HCT116 (cell line): Measurements from ENCODE around the gene TOR1AIP2. TPM values are rescaled to one million over a fixed set of nuclear protein-coding genes. Genes with fewer than 3 reads are reported as not detected.
"Not testable (repeated sequence)": the region's sequence is repeated elsewhere in the genome, so short reads cannot be mapped to it uniquely, and the experiment has no call there.

Source experiments
- ATAC-seq: fragments of 200-7000 bp; cut with Tn5 transposase; 2 replicates; pipeline ENCODE4 v1.9.1; 2020; ENCODE audit warnings: mild to moderate bottlenecking, moderate library complexity
- BruUV-seq: library from RNA; stranded (reverse); fragments of 400-500 nt; replicated peaks from 2 replicates; lab custom pipeline; 2021; lab: Mats Ljungman, UMichigan
- CTCF ChIA-PET: fragments of 300-600 bp; sonication (Branson Sonifier 250); formaldehyde crosslinking; loops from one replicate; lab custom pipeline; 2021; ENCODE audit warnings: antibody characterized with exemption; lab: Charles Lee
- POLR2A ChIA-PET: fragments of 300-600, 350-600 bp; sonication (Branson Sonifier 250); formaldehyde crosslinking; loops from one replicate; lab custom pipeline; 2021; ENCODE audit warnings: antibody characterized with exemption; lab: Charles Lee
- RAD21 ChIA-PET, 2 experiments: fragments of 300-600 bp; sonication (Branson Sonifier 250); formaldehyde crosslinking; loops; one replicate each; lab custom pipeline; 2023; ENCODE audit warnings: low total read pairs in 2 of 2; ENCODE audit not compliant: uncharacterized antibody in 2 of 2, unreplicated experiment in 2 of 2, low non-redundant PET in 1 of 2; lab: Charles Lee
- DNase-seq: peaks from one replicate; pipeline ENCODE4 v3.0.0-alpha.2; 2010; ENCODE audit warnings: low read depth, low spot score
- H2AFZ ChIP-seq: fragments of 200-600 bp; shearing (Covaris generic), sonication (generic); 2 replicates; pipeline ENCODE4 v1.6.1; 2017; ENCODE audit warnings: low read depth, mixed run types, mixed read lengths, antibody characterized with exemption, low read length; ENCODE audit not compliant: poor library complexity, severe bottlenecking
- H3K27ac ChIP-seq: 2 replicates; pipeline ENCODE4 v1.5.1; 2012; ENCODE audit warnings: low read depth, low read length
- H3K27me3 ChIP-seq: fragments of 200-600 bp; sonication (generic); 2 replicates; pipeline ENCODE4 v1.6.1; 2016; ENCODE audit warnings: mixed run types, low read length, mixed read lengths; ENCODE audit not compliant: insufficient read depth
- H3K36me3 ChIP-seq, 2 experiments: fragments of 200-500 bp in 1 of 2; fragments of 200-600 bp in 1 of 2; sonication (Bioruptor generic) in 1 of 2; sonication (generic) in 1 of 2; 2 replicates each; pipeline versions ENCODE4 v1.5.1 to v1.6.1; 2014 to 2016; ENCODE audit warnings: low read length in 2 of 2, inconsistent platforms in 1 of 2, mixed read lengths in 1 of 2, mixed run types in 1 of 2; ENCODE audit not compliant: insufficient read depth in 2 of 2, control insufficient read depth in 1 of 2
- H3K4me1 ChIP-seq, 2 experiments: fragments of 200-600 bp in 1 of 2; sonication (generic) in 1 of 2; 2 replicates each; pipeline versions ENCODE4 v1.5.1 to v1.6.1; 2012 to 2017; ENCODE audit warnings: low read length in 2 of 2, inconsistent platforms in 1 of 2, mild to moderate bottlenecking in 1 of 2, mixed read lengths in 1 of 2, mixed run types in 1 of 2, moderate library complexity in 1 of 2; ENCODE audit not compliant: insufficient read depth in 2 of 2, control insufficient read depth in 1 of 2
- H3K4me2 ChIP-seq: fragments of 200-600 bp; sonication (generic); 2 replicates; pipeline ENCODE4 v1.6.1; 2017; ENCODE audit warnings: mixed run types, low read length, mixed read lengths
- H3K4me3 ChIP-seq, 2 experiments: fragments of 200-600 bp in 1 of 2; sonication (generic) in 1 of 2; replicated peaks in 1 of 2; 2 replicates each; pipeline ENCODE4 v1.5.1; 2011 to 2016; ENCODE audit warnings: low read length in 2 of 2, control low read depth in 1 of 2, low read depth in 1 of 2, mild to moderate bottlenecking in 1 of 2, mixed read lengths in 1 of 2, mixed run types in 1 of 2
- H3K79me2 ChIP-seq: fragments of 200-600 bp; sonication (generic); 2 replicates; pipeline ENCODE4 v1.6.1; 2017; ENCODE audit warnings: mild to moderate bottlenecking, mixed run types, low read length, moderate library complexity, mixed read lengths; ENCODE audit not compliant: insufficient read depth
- H3K9ac ChIP-seq: fragments of 200-600 bp; sonication (generic); 2 replicates; pipeline ENCODE4 v1.6.1; 2016; ENCODE audit warnings: low read length, mixed read lengths
- H3K9me2 ChIP-seq: fragments of 200-600 bp; sonication (generic), shearing (Covaris generic); 2 replicates; pipeline ENCODE4 v1.6.1; 2017; ENCODE audit warnings: mixed run types, mild to moderate bottlenecking, moderate library complexity; ENCODE audit not compliant: insufficient read depth
- H3K9me3 ChIP-seq, 2 experiments: fragments of 200-500 bp in 1 of 2; fragments of 200-600 bp in 1 of 2; sonication (Bioruptor generic) in 1 of 2; sonication (generic) in 1 of 2; 2 replicates each; pipeline ENCODE4 v1.6.1; 2014 to 2017; ENCODE audit warnings: low read length in 2 of 2, mixed read lengths in 2 of 2, inconsistent platforms in 1 of 2, low read depth in 1 of 2, mild to moderate bottlenecking in 1 of 2, mixed run types in 1 of 2, moderate library complexity in 1 of 2; ENCODE audit not compliant: control insufficient read depth in 1 of 2, insufficient read depth in 1 of 2
- H4K20me1 ChIP-seq: fragments of 200-600 bp; sonication (generic), shearing (Covaris generic); 2 replicates; pipeline ENCODE4 v1.6.1; 2017; ENCODE audit warnings: mixed run types, mild to moderate bottlenecking, moderate library complexity; ENCODE audit not compliant: insufficient read depth
- CBX3 ChIP-seq: IDR thresholded peaks from 2 replicates; pipeline ENCODE4 v1.6.1; 2012; ENCODE audit warnings: low read depth
- CEBPB ChIP-seq: IDR thresholded peaks from 2 replicates; pipeline ENCODE4 v1.6.1; 2012; ENCODE audit warnings: low read depth
- CTCF ChIP-seq, 3 experiments: fragments of 200-600 bp in 1 of 3; sonication (generic) in 1 of 3; IDR thresholded peaks in 2 of 3; conservative IDR thresholded peaks in 1 of 3; 2 replicates each; pipeline ENCODE4 v1.5.1; 2012 to 2017; ENCODE audit warnings: low read depth in 2 of 3, low read length in 2 of 3, antibody characterized with exemption in 1 of 3, borderline replicate concordance in 1 of 3, control low read depth in 1 of 3, mild to moderate bottlenecking in 1 of 3, mixed read lengths in 1 of 3, mixed run types in 1 of 3, moderate library complexity in 1 of 3; ENCODE audit not compliant: insufficient read depth in 1 of 3
- EZH2 ChIP-seq: fragments of 200-600 bp; sonication (generic); IDR thresholded peaks from 2 replicates; pipeline ENCODE4 v1.6.1; 2017; ENCODE audit warnings: antibody characterized with exemption, mixed run types
- JUND ChIP-seq: IDR thresholded peaks from 2 replicates; pipeline ENCODE4 v1.6.1; 2012
- POLR2A ChIP-seq: IDR thresholded peaks from 2 replicates; pipeline ENCODE4 v1.7.0; 2011; ENCODE audit warnings: borderline replicate concordance; ENCODE audit not compliant: insufficient read depth, insufficient read length; ENCODE audit errors: extremely low read depth
- SRF ChIP-seq: IDR thresholded peaks from 2 replicates; pipeline ENCODE4 v1.6.1; 2012; ENCODE audit warnings: low read depth
- ZNF274 ChIP-seq: fragments of 200-500 bp; sonication (Bioruptor generic); IDR thresholded peaks from 2 replicates; pipeline ENCODE4 v1.6.1; 2014; ENCODE audit warnings: mild to moderate bottlenecking, low read depth, low read length, inconsistent platforms
- intact Hi-C: fragments of 100-400 bp; cut with micrococcal nuclease; formaldehyde crosslinking; loops from 2 replicates; pipeline ENCODE4 v1.10.0; 2022
- total RNA-seq: library from RNA; stranded (reverse); gene quantifications from one replicate; pipeline ENCODE4 v1.2.1, GENCODE V29; 2021; ENCODE audit not compliant: unreplicated experiment
- TF ChIP-seq, protein P1 (sequence below): IDR thresholded peaks from 2 replicates; pipeline ENCODE4 v1.6.1; 2012

The TOR1AIP2 gene
- total RNA-seq, 1 experiment from 2014 or later: 106 TPM

GRCh38 chr1:179856296-179856695 lies 21.3 kb downstream of the TOR1AIP2 start:
- Histone ChIP-seq H2AFZ (no peak overlapping the region), H4K20me1 (peaks cover 6% of the 10 kb centered on the region; the same call in 1 of the 2 replicates), H3K9ac (no peak overlapping the region)
- no peak for ATAC-seq
- no TSS peak for BruUV-seq
- TF ChIP-seq, protein P1, sequence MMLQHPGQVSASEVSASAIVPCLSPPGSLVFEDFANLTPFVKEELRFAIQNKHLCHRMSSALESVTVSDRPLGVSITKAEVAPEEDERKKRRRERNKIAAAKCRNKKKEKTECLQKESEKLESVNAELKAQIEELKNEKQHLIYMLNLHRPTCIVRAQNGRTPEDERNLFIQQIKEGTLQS: no peak
- TF ChIP-seq JUND (no peak), POLR2A (no peak), CEBPB (no peak), ZNF274 (no peak), SRF (no peak), CTCF (IDR thresholded peaks at IDR 0.05 in 2 of 3, conservative IDR thresholded peaks at IDR 0.05 in 1 of 3; ENCODE audit: borderline replicate concordance in 1 of 3, insufficient read depth in 1 of 3, low read depth in 2 of 3, low read length in 2 of 3) (no peak), EZH2 (no peak), CBX3 (no peak)
- TF ChIP-seq, all 23 proteins: peak for 0
- CTCF ChIA-PET: no interaction called here
- RAD21 ChIA-PET: no interaction called here
- Histone ChIP-seq H3K4me2 (no peak overlapping the region), H3K9me2 (no peaks in the 10 kb centered on the region), H3K36me3 (peaks cover 7 to 16% of the 10 kb centered on the region in 2 experiments; a peak in 3 of 4 replicates), H3K27me3 (no peaks in the 10 kb centered on the region), H3K4me3 (no peak overlapping the region), H3K27ac (no peak overlapping the region), H3K9me3 (no peaks in the 10 kb centered on the region), H3K79me2 (peaks cover 17% of the 10 kb centered on the region), H3K4me1 (peaks cover 0 to 8% of the 10 kb centered on the region in 2 experiments; a peak in 2 of 4 replicates)
- POLR2A ChIA-PET: no interaction called here
- DNase-seq: no peak
- intact Hi-C loops: no loop called here

DNA sequence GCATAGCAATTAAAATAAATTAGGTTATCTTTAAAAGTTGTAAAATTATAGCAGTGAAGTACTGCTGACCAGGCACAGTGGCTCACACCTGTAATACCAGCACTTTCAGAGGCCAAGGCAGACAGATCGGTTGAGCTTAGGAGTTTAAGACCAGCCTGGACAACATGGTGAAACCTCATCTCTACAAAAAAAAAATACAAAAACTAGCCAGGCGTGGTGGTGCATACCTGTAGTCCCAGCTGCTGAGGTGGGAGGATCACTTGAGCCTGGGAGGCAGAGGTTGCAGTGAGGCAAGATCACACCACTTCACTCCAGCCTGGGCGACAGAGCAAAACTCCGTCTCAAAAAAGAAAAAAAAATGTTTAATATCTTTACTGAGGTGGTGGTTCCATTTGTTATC lies 21.8 kb downstream of the TOR1AIP2 start:
- RAD21 ChIA-PET, H3K9me2 ChIP-seq, POLR2A ChIA-PET, H3K4me1 ChIP-seq, H3K27ac ChIP-seq, H3K27me3 ChIP-seq, ATAC-seq, intact Hi-C loops, H3K9me3 ChIP-seq, DNase-seq, H3K4me3 ChIP-seq, CTCF ChIA-PET, BruUV-seq, H4K20me1 ChIP-seq, H3K9ac ChIP-seq, H3K4me2 ChIP-seq, H2AFZ ChIP-seq: not testable (repeated sequence)
- peaks cover 5 to 19% of the 10 kb centered on the region in 2 experiments; a peak in 3 of 4 replicates for H3K36me3 ChIP-seq
- H3K79me2 ChIP-seq: peaks cover 12% of the 10 kb centered on the region
